K562 (cell line): ENCODE results near the gene EPOP. TPM values are rescaled to one million over a fixed set of nuclear protein-coding genes. Genes with fewer than 3 reads are reported as not detected.
"Not testable (repeated sequence)": the region's sequence is repeated elsewhere in the genome, so short reads cannot be mapped to it uniquely, and the experiment has no call there.

Source experiments
- ATF3 ChIP-seq, 2 experiments: fragments of 450-650 bp in 1 of 2; sonication (generic) in 1 of 2; formaldehyde crosslinking in 1 of 2; IDR thresholded peaks in 1 of 2; conservative IDR thresholded peaks in 1 of 2; 2 replicates each; pipeline versions ENCODE4 v1.6.1 to v1.8.1; 2016 to 2023; ENCODE audit warnings: mild to moderate bottlenecking in 2 of 2, moderate library complexity in 2 of 2, inconsistent platforms in 1 of 2, missing genetic modification reagents in 1 of 2
- CEBPB ChIP-seq: fragments of 450-650 bp; IDR thresholded peaks from 2 replicates; pipeline ENCODE4 v1.6.1; 2016; ENCODE audit warnings: missing genetic modification characterization, missing compliant biosample characterization
- SMARCE1 ChIP-seq: fragments of 450-650 bp; IDR thresholded peaks from 2 replicates; pipeline ENCODE4 v1.7.1; 2016; ENCODE audit warnings: mild to moderate bottlenecking
- SPI1 ChIP-seq: IDR thresholded peaks from 2 replicates; pipeline ENCODE4 v1.6.1; 2011; ENCODE audit warnings: low read depth, low read length, control low read depth, borderline replicate concordance
- polyA plus RNA-seq, 8 experiments: library from polyadenylated mRNA; depleted of rRNA in 4 of 8; stranded (reverse) in 5 of 8; unstranded in 3 of 8; fragments of >200 nt; fragmentation: Nextera tagmentation in 2 of 8; fragmentation: Illumina TruSeq in 1 of 8; extraction: Ambion mirVana in 2 of 8; extraction: Trizol in 1 of 8; gene quantifications; 2 replicates each; pipeline versions ENCODE4 v1.2.1 to v1.2.3, GENCODE V29; 2011 to 2014; ENCODE audit warnings: inconsistent platforms in 1 of 8, missing spikeins in 1 of 8
- total RNA-seq, 7 experiments: library from RNA; depleted of rRNA in 6 of 7; stranded (reverse); fragments of >200 nt in 6 of 7; fragmentation: Illumina TruSeq in 2 of 7; extraction: Trizol in 2 of 7; gene quantifications; 2 replicates each; pipeline versions ENCODE4 v1.2.1 to v1.2.3, GENCODE V29; 2011 to 2021; ENCODE audit warnings: low replicate concordance in 1 of 7
- TF ChIP-seq, protein P1 (sequence below), 2 experiments: fragments of 450-650 bp in 1 of 2; sonication (generic) in 1 of 2; formaldehyde crosslinking in 1 of 2; IDR thresholded peaks; 2 replicates each; pipeline versions ENCODE4 v1.7.1 to v1.9.0; 2016 to 2022; ENCODE audit warnings: inconsistent platforms in 1 of 2, mild to moderate bottlenecking in 1 of 2, missing genetic modification reagents in 1 of 2
- TF ChIP-seq, protein P2 (sequence below): fragments of 450-650 bp; IDR thresholded peaks from 2 replicates; pipeline ENCODE4 v1.6.1; 2016; ENCODE audit warnings: missing biosample characterization, missing genetic modification characterization

EPOP gene
- total and polyA plus RNA-seq, 9 of the 15 experiments (the other 6 are each of a cell fraction or from before 2014, with no cell fraction given): 0.41 to 10.6 (median 4.6) TPM

- TF ChIP-seq, protein P1, sequence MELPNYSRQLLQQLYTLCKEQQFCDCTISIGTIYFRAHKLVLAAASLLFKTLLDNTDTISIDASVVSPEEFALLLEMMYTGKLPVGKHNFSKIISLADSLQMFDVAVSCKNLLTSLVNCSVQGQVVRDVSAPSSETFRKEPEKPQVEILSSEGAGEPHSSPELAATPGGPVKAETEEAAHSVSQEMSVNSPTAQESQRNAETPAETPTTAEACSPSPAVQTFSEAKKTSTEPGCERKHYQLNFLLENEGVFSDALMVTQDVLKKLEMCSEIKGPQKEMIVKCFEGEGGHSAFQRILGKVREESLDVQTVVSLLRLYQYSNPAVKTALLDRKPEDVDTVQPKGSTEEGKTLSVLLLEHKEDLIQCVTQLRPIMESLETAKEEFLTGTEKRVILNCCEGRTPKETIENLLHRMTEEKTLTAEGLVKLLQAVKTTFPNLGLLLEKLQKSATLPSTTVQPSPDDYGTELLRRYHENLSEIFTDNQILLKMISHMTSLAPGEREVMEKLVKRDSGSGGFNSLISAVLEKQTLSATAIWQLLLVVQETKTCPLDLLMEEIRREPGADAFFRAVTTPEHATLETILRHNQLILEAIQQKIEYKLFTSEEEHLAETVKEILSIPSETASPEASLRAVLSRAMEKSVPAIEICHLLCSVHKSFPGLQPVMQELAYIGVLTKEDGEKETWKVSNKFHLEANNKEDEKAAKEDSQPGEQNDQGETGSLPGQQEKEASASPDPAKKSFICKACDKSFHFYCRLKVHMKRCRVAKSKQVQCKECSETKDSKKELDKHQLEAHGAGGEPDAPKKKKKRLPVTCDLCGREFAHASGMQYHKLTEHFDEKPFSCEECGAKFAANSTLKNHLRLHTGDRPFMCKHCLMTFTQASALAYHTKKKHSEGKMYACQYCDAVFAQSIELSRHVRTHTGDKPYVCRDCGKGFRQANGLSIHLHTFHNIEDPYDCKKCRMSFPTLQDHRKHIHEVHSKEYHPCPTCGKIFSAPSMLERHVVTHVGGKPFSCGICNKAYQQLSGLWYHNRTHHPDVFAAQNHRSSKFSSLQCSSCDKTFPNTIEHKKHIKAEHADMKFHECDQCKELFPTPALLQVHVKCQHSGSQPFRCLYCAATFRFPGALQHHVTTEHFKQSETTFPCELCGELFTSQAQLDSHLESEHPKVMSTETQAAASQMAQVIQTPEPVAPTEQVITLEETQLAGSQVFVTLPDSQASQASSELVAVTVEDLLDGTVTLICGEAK (IDR thresholded peaks at IDR 0.05): peak; percentile 17; the same call in 1 of the 2 replicates
- TF ChIP-seq, protein P1 (CRISPR knock-in tag; IDR thresholded peaks at IDR 0.05): not testable (repeated sequence)
- TF ChIP-seq, protein P2, sequence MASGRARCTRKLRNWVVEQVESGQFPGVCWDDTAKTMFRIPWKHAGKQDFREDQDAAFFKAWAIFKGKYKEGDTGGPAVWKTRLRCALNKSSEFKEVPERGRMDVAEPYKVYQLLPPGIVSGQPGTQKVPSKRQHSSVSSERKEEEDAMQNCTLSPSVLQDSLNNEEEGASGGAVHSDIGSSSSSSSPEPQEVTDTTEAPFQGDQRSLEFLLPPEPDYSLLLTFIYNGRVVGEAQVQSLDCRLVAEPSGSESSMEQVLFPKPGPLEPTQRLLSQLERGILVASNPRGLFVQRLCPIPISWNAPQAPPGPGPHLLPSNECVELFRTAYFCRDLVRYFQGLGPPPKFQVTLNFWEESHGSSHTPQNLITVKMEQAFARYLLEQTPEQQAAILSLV (tag): 0 out of 2 replicates have a peak, but pooled peaks have one; percentile 21
- TF ChIP-seq SMARCE1: 0 out of 2 replicates have a peak, but pooled peaks have one; percentile 16
- peak; percentile 92 for TF ChIP-seq ATF3 (IDR thresholded peaks at IDR 0.05)
- not testable (repeated sequence) for TF ChIP-seq ATF3 (CRISPR knock-in tag; conservative IDR thresholded peaks at IDR 0.05)
- TF ChIP-seq SPI1: peak; percentile 9; the same call in 1 of the 2 replicates
- TF ChIP-seq CEBPB: peak; percentile 94
These were observed 49.9 kb downstream of the EPOP start (continued) for GRCh38 chr17:38624782-38625355.
